Esophagus squamous epithelium (tissue), 4 donors: ENCODE results near the gene DEPDC4.

ENCODE experiments used
- POLR2A ChIP-seq, 4 donors: fragments of 450-650 bp; IDR thresholded peaks; one replicate each; pipeline ENCODE4 v1.6.1; 2017; ENCODE audit warnings: antibody characterized with exemption in 4 of 4, mild to moderate bottlenecking in 4 of 4, moderate library complexity in 3 of 4
- TF ChIP-seq, protein P1 (sequence below), 6 experiments: fragments of 450-650 bp in 4 of 6; fragments of 200-600 bp in 2 of 6; sonication (generic) in 2 of 6; IDR thresholded peaks; one replicate each; pipeline ENCODE4 v1.5.1; 2016 to 2019; ENCODE audit warnings: antibody characterized with exemption in 6 of 6, mild to moderate bottlenecking in 4 of 6, moderate library complexity in 4 of 6

DNA sequence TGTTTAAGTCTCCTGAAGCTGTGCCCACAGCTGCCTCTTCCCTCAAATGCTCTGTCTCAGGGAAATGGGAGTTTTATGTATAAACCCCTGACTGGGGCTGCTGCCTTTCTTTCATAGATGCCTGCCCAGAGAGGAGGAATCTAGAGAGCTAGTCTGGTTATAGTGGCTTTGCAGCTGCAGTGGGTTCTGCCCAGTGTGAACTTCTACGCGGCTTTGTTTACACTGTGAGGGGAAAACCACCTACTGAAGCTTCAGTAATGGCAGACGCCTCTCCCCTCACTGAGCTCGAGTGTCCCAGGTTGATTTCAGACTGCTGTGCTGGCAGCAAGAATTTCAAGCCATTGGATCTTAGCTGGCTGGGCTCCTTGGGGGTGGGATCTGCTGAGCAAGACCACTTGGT is 37.0 kb upstream of the DEPDC4 start:
- TF ChIP-seq POLR2A (IDR thresholded peaks at IDR 0.05) = no peak
- TF ChIP-seq, protein P1, sequence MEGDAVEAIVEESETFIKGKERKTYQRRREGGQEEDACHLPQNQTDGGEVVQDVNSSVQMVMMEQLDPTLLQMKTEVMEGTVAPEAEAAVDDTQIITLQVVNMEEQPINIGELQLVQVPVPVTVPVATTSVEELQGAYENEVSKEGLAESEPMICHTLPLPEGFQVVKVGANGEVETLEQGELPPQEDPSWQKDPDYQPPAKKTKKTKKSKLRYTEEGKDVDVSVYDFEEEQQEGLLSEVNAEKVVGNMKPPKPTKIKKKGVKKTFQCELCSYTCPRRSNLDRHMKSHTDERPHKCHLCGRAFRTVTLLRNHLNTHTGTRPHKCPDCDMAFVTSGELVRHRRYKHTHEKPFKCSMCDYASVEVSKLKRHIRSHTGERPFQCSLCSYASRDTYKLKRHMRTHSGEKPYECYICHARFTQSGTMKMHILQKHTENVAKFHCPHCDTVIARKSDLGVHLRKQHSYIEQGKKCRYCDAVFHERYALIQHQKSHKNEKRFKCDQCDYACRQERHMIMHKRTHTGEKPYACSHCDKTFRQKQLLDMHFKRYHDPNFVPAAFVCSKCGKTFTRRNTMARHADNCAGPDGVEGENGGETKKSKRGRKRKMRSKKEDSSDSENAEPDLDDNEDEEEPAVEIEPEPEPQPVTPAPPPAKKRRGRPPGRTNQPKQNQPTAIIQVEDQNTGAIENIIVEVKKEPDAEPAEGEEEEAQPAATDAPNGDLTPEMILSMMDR (IDR thresholded peaks at IDR 0.05) = no peak
